ENCODE measurements around the gene CNTN2. TPM values are rescaled to one million over a fixed set of nuclear protein-coding genes. Genes with fewer than 3 reads are reported as not detected.

The CNTN2 gene
- polyA plus RNA-seq, 1 donor (not counting 4 experiments of a cell fraction or from before 2014, with no cell fraction given), result not detected

- Histone ChIP-seq H3K27me3 (ENCODE audit: control insufficient read depth, extremely low read depth, insufficient read depth, low read length) (no peaks in the 10 kb centered on the region), H2AFZ (ENCODE audit: control insufficient read depth, low read length) (no peak overlapping the region), H3K4me2 (ENCODE audit: control insufficient read depth, extremely low read depth, insufficient read depth, low read depth, low read length) (no peak overlapping the region), H3K4me3 (ENCODE audit: control insufficient read depth in 2 of 3, extremely low read depth in 1 of 3, insufficient read depth in 2 of 3, low read depth in 1 of 3, low read length in 3 of 3) (no peak overlapping the region), H3K4me1 (ENCODE audit: control insufficient read depth, extremely low read depth, insufficient read depth, low read length) (no peaks in the 10 kb centered on the region), H3K9me3 (ENCODE audit: control insufficient read depth, low read depth, low read length) (no peaks in the 10 kb centered on the region), H3K36me3 (ENCODE audit: control insufficient read depth in 2 of 2, extremely low read depth in 1 of 2, insufficient read depth in 2 of 2, low read length in 2 of 2) (peaks cover 24 to 34% of the 10 kb centered on the region in 2 experiments), H3K79me2 (ENCODE audit: control insufficient read depth, insufficient read depth, low read length) (no peaks in the 10 kb centered on the region), H3K9me1 (ENCODE audit: control insufficient read depth, extremely low read depth, insufficient read depth, low read length) (no peaks in the 10 kb centered on the region), H3K27ac (ENCODE audit: control insufficient read depth, insufficient read depth, low read length) (no peak overlapping the region), H3K9ac (ENCODE audit: control insufficient read depth, extremely low read depth, insufficient read depth, low read length) (no peak overlapping the region), H4K20me1 (ENCODE audit: control insufficient read depth, extremely low read depth, insufficient read depth, low read length) (no peaks in the 10 kb centered on the region)
- no peak for FAIRE-seq
- TF ChIP-seq EZH2 (IDR thresholded peaks at IDR 0.05; ENCODE audit: low read length) (no peak), CTCF (optimal IDR thresholded peaks at IDR 0.05 in 1 of 3, IDR thresholded peaks at IDR 0.05 in 1 of 3, conservative IDR thresholded peaks at IDR 0.05 in 1 of 3; ENCODE audit: extremely low read depth in 1 of 3, insufficient read depth in 2 of 3, low read length in 3 of 3) (no peak)
- no peak for DNase-seq (ENCODE audit: low read depth, low spot score)
- dilution Hi-C loops (cut with MboI; ENCODE audit: extremely low pct_ligation_motif_present, low sequenced_read_pairs), result no loop called here
Measured at GRCh38 chr1:205098242-205098641, 55.2 kb downstream of the CNTN2 start.

- no peak overlapping the region for H2AFZ ChIP-seq (ENCODE audit: control insufficient read depth, low read length)
- peaks cover 14 to 23% of the 10 kb centered on the region in 2 experiments for H3K36me3 ChIP-seq (ENCODE audit: control insufficient read depth in 2 of 2, extremely low read depth in 1 of 2, insufficient read depth in 2 of 2, low read length in 2 of 2)
- no peak overlapping the region for H3K4me3 ChIP-seq (ENCODE audit: control insufficient read depth in 2 of 3, extremely low read depth in 1 of 3, insufficient read depth in 2 of 3, low read depth in 1 of 3, low read length in 3 of 3)
- H3K9ac ChIP-seq (ENCODE audit: control insufficient read depth, extremely low read depth, insufficient read depth, low read length), result no peak overlapping the region
- H3K9me1 ChIP-seq (ENCODE audit: control insufficient read depth, extremely low read depth, insufficient read depth, low read length), result no peaks in the 10 kb centered on the region
- no peak for DNase-seq (ENCODE audit: low read depth, low spot score)
- H3K4me2 ChIP-seq (ENCODE audit: control insufficient read depth, extremely low read depth, insufficient read depth, low read depth, low read length), result no peak overlapping the region
- H3K79me2 ChIP-seq (ENCODE audit: control insufficient read depth, insufficient read depth, low read length), result peaks cover 2% of the 10 kb centered on the region
- TF ChIP-seq CTCF (optimal IDR thresholded peaks at IDR 0.05 in 1 of 3, IDR thresholded peaks at IDR 0.05 in 1 of 3, conservative IDR thresholded peaks at IDR 0.05 in 1 of 3; ENCODE audit: extremely low read depth in 1 of 3, insufficient read depth in 2 of 3, low read length in 3 of 3), result no peak
- no peak for TF ChIP-seq EZH2 (IDR thresholded peaks at IDR 0.05; ENCODE audit: low read length)
- no peak overlapping the region for H3K27ac ChIP-seq (ENCODE audit: control insufficient read depth, insufficient read depth, low read length)
- no peaks in the 10 kb centered on the region for H4K20me1 ChIP-seq (ENCODE audit: control insufficient read depth, extremely low read depth, insufficient read depth, low read length)
- no peaks in the 10 kb centered on the region for H3K9me3 ChIP-seq (ENCODE audit: control insufficient read depth, low read depth, low read length)
- H3K4me1 ChIP-seq (ENCODE audit: control insufficient read depth, extremely low read depth, insufficient read depth, low read length), result no peaks in the 10 kb centered on the region
- no peak for FAIRE-seq
- no peaks in the 10 kb centered on the region for H3K27me3 ChIP-seq (ENCODE audit: control insufficient read depth, extremely low read depth, insufficient read depth, low read length)
- dilution Hi-C loops (cut with MboI; ENCODE audit: extremely low pct_ligation_motif_present, low sequenced_read_pairs), result no loop called here
Measured at GRCh38 chr1:205102404-205102803, 59.4 kb downstream of the CNTN2 start.
